NT2/D1 (cell line): ENCODE measurements around the gene RAB13.
"Not testable (repeated sequence)": the region's sequence is repeated elsewhere in the genome, so short reads cannot be mapped to it uniquely, and the experiment has no call there.

Source experiments
- DNase-seq: peaks from one replicate; pipeline ENCODE4 v3.0.0-alpha.2; 2011; ENCODE audit warnings: low read depth, low spot score
- H3K27me3 ChIP-seq: 2 replicates; pipeline ENCODE4 v1.6.0; 2011; ENCODE audit warnings: mild to moderate bottlenecking; ENCODE audit not compliant: insufficient read length, insufficient read depth
- H3K36me3 ChIP-seq: 2 replicates; pipeline ENCODE4 v1.6.1; 2011; ENCODE audit warnings: mild to moderate bottlenecking, low read length, mixed read lengths; ENCODE audit not compliant: insufficient read depth, insufficient read length
- H3K4me1 ChIP-seq: 2 replicates; pipeline ENCODE4 v1.5.1; 2011; ENCODE audit not compliant: insufficient read depth, insufficient read length
- H3K4me3 ChIP-seq: 2 replicates; pipeline ENCODE4 v1.5.1; 2011; ENCODE audit warnings: low read depth; ENCODE audit not compliant: insufficient read length
- H3K9ac ChIP-seq: 2 replicates; pipeline ENCODE4 v1.6.0; 2011; ENCODE audit warnings: low read depth; ENCODE audit not compliant: insufficient read length
- H3K9me3 ChIP-seq: 2 replicates; pipeline ENCODE4 v1.5.1; 2011; ENCODE audit warnings: mild to moderate bottlenecking, low read length; ENCODE audit not compliant: insufficient read depth
- SUZ12 ChIP-seq: IDR thresholded peaks from 2 replicates; pipeline ENCODE4 v1.6.1; 2011; ENCODE audit not compliant: insufficient read length, insufficient read depth; ENCODE audit errors: extremely low read depth
- YY1 ChIP-seq: IDR thresholded peaks from 2 replicates; pipeline ENCODE4 v1.6.1; 2011; ENCODE audit not compliant: insufficient read length, insufficient read depth
- ZNF274 ChIP-seq: IDR thresholded peaks from 2 replicates; pipeline ENCODE4 v1.6.1; 2011; ENCODE audit warnings: mild to moderate bottlenecking, low read depth, low read length

The RAB13 gene

GRCh38 chr1:154006136-154006535 is 20.0 kb upstream of the RAB13 start:
- Histone ChIP-seq H3K4me1 (peaks cover 3% of the 10 kb centered on the region), H3K27me3 (no peaks in the 10 kb centered on the region), H3K36me3 (peaks cover 3% of the 10 kb centered on the region), H3K9ac (no peak overlapping the region), H3K4me3 (no peak overlapping the region), H3K9me3 (no peaks in the 10 kb centered on the region)
- TF ChIP-seq YY1 (no peak), SUZ12 (no peak), ZNF274 (no peak)
- DNase-seq, result no peak

DNA sequence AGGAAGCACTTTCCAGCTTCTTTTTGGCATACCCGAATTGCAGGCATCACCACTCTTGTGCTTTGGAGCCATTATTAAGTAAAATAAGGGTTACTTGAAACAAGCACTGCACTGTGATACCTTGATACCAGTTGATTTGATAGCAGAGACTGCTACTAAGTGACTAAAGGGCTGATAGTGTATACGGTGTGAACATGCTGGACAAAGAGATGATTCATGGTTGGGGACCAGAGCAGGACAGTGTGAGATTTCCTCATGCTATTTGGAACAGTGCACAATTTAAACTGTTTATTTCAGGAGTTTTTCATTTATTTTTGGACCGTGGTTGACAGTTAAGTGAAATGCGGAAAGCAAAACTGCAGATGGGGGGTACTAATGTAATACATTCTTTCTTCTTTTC is 14.3 kb upstream of the RAB13 start:
- Histone ChIP-seq H3K9ac (no peak overlapping the region), H3K27me3 (no peaks in the 10 kb centered on the region), H3K36me3 (peaks cover 10% of the 10 kb centered on the region), H3K4me1 (peaks cover 3% of the 10 kb centered on the region), H3K4me3 (no peak overlapping the region), H3K9me3 (no peaks in the 10 kb centered on the region)
- TF ChIP-seq YY1, result no peak
- DNase-seq, result no peak

- H3K9ac ChIP-seq, H3K4me1 ChIP-seq, H3K9me3 ChIP-seq, DNase-seq, H3K4me3 ChIP-seq, H3K27me3 ChIP-seq: not testable (repeated sequence)
- H3K36me3 ChIP-seq, result peaks cover 41% of the 10 kb centered on the region
Observed at GRCh38 chr1:153996882-153997281, 10.7 kb upstream of the RAB13 start.

DNA sequence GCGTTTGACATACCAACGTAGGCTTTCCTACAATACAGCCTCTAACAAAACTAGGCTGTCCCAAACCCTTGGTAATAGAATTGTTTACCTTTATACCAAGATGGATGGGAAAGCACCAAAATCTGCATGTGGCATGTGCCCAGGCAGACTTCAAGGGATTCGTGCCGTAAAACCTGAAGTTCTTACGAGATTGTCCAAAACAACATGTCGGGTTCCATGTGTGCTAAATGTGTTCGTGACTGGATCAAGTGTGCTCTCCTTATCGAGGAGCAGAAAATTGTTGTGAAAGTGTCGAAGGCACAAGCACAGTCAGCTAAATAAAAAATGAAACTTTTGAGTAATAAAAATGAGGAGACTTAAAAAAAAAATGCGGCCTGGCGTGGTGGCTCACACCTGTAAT is 9.5 kb upstream of the RAB13 start:
- DNase-seq, result no peak
- no peaks in the 10 kb centered on the region for H3K27me3 ChIP-seq
- peaks cover 51% of the 10 kb centered on the region for H3K36me3 ChIP-seq
- H3K9ac ChIP-seq, result no peak overlapping the region
- TF ChIP-seq ZNF274, result no peak
- no peak for TF ChIP-seq YY1
- TF ChIP-seq SUZ12, result no peak
- no peak overlapping the region for H3K4me3 ChIP-seq
- H3K4me1 ChIP-seq, result no peaks in the 10 kb centered on the region
- no peaks in the 10 kb centered on the region for H3K9me3 ChIP-seq

- Histone ChIP-seq H3K4me3 (no peak overlapping the region), H3K36me3 (peaks cover 51% of the 10 kb centered on the region)
- no peak for TF ChIP-seq YY1
- no peak for TF ChIP-seq SUZ12
- no peak for TF ChIP-seq ZNF274
Observed at GRCh38 chr1:153995202-153995601, 9.1 kb upstream of the RAB13 start.

DNA sequence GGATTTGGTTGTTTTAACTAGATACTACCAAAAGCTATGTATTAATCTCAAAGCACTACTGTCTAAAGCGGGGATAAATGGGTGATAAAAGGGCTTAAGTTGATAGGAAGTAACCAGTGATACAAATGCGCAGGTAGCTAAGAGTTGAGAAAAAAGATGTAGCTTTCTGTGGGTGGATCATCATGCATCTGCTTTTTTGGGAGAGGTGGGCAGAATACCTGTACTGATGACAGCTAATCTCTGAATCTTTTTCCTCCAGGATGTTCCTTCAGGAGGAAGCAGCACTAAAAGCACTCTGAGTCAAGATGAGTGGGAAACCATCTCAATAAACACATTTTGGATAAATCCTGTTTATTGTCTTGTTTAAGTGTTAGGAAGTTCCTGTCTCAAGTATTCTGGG is 5.7 kb upstream of the RAB13 start:
- Histone ChIP-seq H3K9me3 (no peaks in the 10 kb centered on the region), H3K27me3 (no peaks in the 10 kb centered on the region), H3K4me1 (no peaks in the 10 kb centered on the region), H3K9ac (peak overlapping the region; percentile 99), H3K36me3 (peaks cover 51% of the 10 kb centered on the region), H3K4me3 (peak overlapping the region; percentile 91)
- DNase-seq, result no peak
- TF ChIP-seq YY1 (no peak), SUZ12 (no peak), ZNF274 (no peak)

More at GRCh38 chr1:153995202-153995601, 9.1 kb upstream of the RAB13 start:
- no peaks in the 10 kb centered on the region for H3K4me1 ChIP-seq
- H3K27me3 ChIP-seq, result no peaks in the 10 kb centered on the region
- no peaks in the 10 kb centered on the region for H3K9me3 ChIP-seq
- no peak overlapping the region for H3K9ac ChIP-seq
- DNase-seq, result no peak

DNA sequence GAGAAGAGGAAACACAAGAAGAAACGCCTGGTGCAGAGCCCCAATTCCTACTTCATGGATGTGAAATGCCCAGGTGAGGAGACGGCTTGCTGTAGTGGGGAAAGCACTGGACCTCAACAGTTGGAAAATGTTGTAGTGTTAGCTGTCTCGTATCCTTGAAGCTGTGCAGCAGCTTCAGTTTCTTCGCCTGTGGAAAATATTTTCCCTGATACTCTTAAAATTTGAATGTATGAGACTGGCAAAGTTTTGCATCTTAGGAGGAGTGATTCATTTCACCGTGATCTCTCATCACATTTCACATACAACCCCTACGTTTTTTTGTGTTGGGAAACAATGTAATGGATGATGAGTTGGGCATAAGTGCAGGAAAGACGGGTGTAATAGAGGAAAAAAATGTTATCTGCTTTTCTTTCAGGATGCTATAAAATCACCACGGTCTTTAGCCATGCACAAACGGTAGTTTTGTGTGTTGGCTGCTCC is 5.1 kb upstream of the RAB13 start:
- no peak for DNase-seq
- Histone ChIP-seq H3K4me1 (no peaks in the 10 kb centered on the region), H3K9me3 (no peaks in the 10 kb centered on the region), H3K4me3 (peak overlapping the region; percentile 91), H3K36me3 (peaks cover 51% of the 10 kb centered on the region), H3K27me3 (no peaks in the 10 kb centered on the region), H3K9ac (peak overlapping the region; percentile 99)
- TF ChIP-seq ZNF274 (no peak), SUZ12 (no peak), YY1 (no peak)

DNA sequence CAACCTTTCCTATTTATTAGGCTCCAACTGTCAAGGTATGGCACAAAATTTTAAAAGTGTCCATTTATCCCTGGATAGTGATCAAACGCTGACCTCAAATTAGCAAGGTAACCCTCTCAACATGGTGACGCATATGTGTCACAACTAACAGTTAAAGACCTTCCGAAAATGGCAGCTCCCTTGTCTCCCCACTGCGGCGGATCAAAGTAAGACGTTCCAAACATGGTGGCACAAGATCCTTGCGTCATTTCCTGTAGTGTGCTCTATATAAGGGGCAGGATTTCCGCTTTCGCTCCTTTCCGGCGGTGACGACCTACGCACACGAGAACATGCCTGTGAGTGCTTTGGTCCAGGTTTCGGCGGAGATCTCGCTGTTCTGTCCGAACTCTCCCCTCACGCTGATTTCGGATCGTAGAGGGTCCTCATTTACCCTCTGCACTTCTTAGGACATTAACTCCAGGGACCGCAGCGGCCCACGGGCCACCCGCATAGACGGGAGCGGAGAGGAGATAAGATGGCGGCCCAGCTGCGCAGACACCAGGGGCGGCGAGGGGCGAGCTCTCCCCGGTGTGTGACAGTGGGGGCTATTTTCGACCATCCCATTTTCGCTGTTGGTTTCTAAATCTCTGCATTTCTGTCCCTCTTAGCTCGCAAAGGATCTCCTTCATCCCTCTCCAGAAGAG is 4.5 kb upstream of the RAB13 start, which contains the start of gene RPS27:
Gene RPS27, plus strand, starts transcription at position 295 of the 683 bp plus-strand sequence. Its CDS starts 35 bp downstream, at position 330.
- peak; percentile 99 for TF ChIP-seq YY1
- no peak for TF ChIP-seq SUZ12
- DNase-seq, result peak; percentile 98
- no peaks in the 10 kb centered on the region for H3K27me3 ChIP-seq
- peaks cover 48% of the 10 kb centered on the region for H3K36me3 ChIP-seq
- H3K4me3 ChIP-seq, result peak within 1 kb of the TSS; percentile 91
- no peaks in the 10 kb centered on the region for H3K9me3 ChIP-seq
- peak within 1 kb of the TSS; percentile 99 for H3K9ac ChIP-seq
- no peaks in the 10 kb centered on the region for H3K4me1 ChIP-seq
